ENCODE results near the gene PIGN.

PIGN gene

GRCh38 chr18:62085756-62086155, 101.1 kb downstream of the PIGN start:
- TF ChIP-seq CTCF (IDR thresholded peaks at IDR 0.05; ENCODE audit: insufficient read depth, low read depth, low read length, missing control alignments): no peak
- DNase-seq (ENCODE audit: low read depth): no peak
- H3K4me3 ChIP-seq (ENCODE audit: low read length): no peak overlapping the region

GRCh38 chr18:62081761-62082294, 105.0 kb downstream of the PIGN start:
- no peak for DNase-seq (ENCODE audit: low read depth)
- no peak overlapping the region for H3K4me3 ChIP-seq (ENCODE audit: low read length)
- TF ChIP-seq CTCF (IDR thresholded peaks at IDR 0.05; ENCODE audit: insufficient read depth, low read depth, low read length, missing control alignments): no peak

- no peak for TF ChIP-seq CTCF (IDR thresholded peaks at IDR 0.05; ENCODE audit: insufficient read depth, low read depth, low read length, missing control alignments)
- no peak overlapping the region for H3K4me3 ChIP-seq (ENCODE audit: low read length)
These were observed 105.6 kb downstream of the PIGN start for GRCh38 chr18:62081248-62081647.

GRCh38 chr18:62080172-62080900, 106.5 kb downstream of the PIGN start:
- no peak for TF ChIP-seq CTCF (IDR thresholded peaks at IDR 0.05; ENCODE audit: insufficient read depth, low read depth, low read length, missing control alignments)

More at GRCh38 chr18:62081248-62081647, 105.6 kb downstream of the PIGN start:
- no peak for DNase-seq (ENCODE audit: low read depth)

GRCh38 chr18:62073461-62074281, 113.2 kb downstream of the PIGN start:
- no peak overlapping the region for H3K4me3 ChIP-seq (ENCODE audit: low read length)
- no peak for DNase-seq (ENCODE audit: low read depth)
- no peak for TF ChIP-seq CTCF (IDR thresholded peaks at IDR 0.05; ENCODE audit: insufficient read depth, low read depth, low read length, missing control alignments)

More at GRCh38 chr18:62080172-62080900, 106.5 kb downstream of the PIGN start:
- DNase-seq (ENCODE audit: low read depth): no peak
- H3K4me3 ChIP-seq (ENCODE audit: low read length): no peak overlapping the region

- H3K4me3 ChIP-seq (ENCODE audit: low read length): no peak overlapping the region
- no peak for TF ChIP-seq CTCF (IDR thresholded peaks at IDR 0.05; ENCODE audit: insufficient read depth, low read depth, low read length, missing control alignments)
- no peak for DNase-seq (ENCODE audit: low read depth)
These were observed 114.5 kb downstream of the PIGN start for GRCh38 chr18:62072370-62072769.
